Activated naive CD8-positive, alpha-beta T cell treated with anti-CD3 and anti-CD28 coated beads, Interleukin-2, amount 50 U/mL, for 24 hours (primary cell): ENCODE results near the gene ANKRD9.

Experiments used
- ATAC-seq: fragments of 150-1000 bp; cut with Tn5 transposase; one replicate; pipeline ENCODE4 v1.10.0; 2021
- DNase-seq: peaks from one replicate; pipeline ENCODE4 v3.0.0; 2021
- H3K27ac Mint-ChIP-seq: one replicate; pipeline ENCODE4 v1.8.0; 2021; ENCODE audit warnings: mild to moderate bottlenecking, mixed read lengths
- H3K27me3 Mint-ChIP-seq: one replicate; pipeline ENCODE4 v1.8.0; 2021; ENCODE audit warnings: mixed read lengths
- H3K36me3 Mint-ChIP-seq: one replicate; pipeline ENCODE4 v1.8.0; 2021; ENCODE audit warnings: low read depth, mixed read lengths
- H3K4me1 Mint-ChIP-seq: one replicate; pipeline ENCODE4 v1.8.0; 2021; ENCODE audit warnings: mixed read lengths
- H3K4me3 Mint-ChIP-seq: one replicate; pipeline ENCODE4 v1.8.0; 2021; ENCODE audit warnings: mild to moderate bottlenecking, moderate library complexity, mixed read lengths
- H3K9me3 Mint-ChIP-seq: one replicate; pipeline ENCODE4 v1.8.0; 2021; ENCODE audit warnings: mixed read lengths

ANKRD9 gene

DNA sequence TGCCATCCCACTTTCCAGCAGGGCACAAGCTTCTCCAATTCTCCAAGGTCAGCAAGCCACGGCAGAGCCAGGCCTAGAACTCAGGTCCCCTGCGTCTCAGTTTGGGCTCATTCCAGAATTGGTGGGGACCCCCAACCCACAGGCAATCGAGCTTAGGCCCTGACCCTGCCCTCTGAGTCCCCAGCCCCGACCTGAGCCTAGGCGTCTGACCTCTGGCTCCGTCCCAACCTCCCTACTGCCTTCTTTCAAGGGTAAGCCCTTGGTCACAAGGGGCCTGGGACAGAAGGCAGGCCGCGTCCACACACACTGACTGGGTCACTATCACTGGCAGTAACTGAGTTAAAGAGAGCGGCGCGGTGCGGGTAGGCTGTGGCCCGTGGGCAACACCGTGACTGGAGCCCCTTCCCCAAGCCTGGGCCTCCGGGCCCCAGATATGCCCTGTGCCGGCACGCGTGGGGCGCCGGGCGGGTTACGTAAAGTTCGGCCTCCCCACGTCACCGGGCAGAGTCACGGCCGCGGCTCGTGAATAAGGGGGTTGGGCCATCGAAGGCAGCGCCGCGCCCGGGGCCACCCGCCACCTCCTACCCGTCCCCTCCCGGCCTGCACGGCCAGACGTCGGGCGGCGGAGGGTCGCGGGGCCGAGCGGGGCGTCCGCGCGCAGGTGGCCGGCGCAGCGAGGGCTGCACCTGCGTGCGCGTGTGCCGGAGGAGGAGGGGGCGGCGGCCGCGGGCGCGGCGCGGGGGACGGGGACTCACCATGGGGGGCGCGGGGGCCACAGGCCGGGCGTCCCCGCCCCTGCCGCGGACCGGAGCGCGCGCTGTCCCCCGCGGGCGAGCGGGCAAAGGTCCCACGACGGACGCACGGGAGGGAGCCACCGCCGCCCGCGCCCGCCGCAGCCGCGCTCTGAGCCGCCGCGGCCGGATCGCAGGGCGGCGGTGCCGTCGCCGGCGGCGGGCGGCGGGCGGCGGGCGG is 516 bp downstream of the ANKRD9 start:
- H3K4me1 Mint-ChIP-seq: peaks cover 11% of the 10 kb centered on the region
- H3K36me3 Mint-ChIP-seq: peaks cover 2% of the 10 kb centered on the region
- no peaks in the 10 kb centered on the region for H3K9me3 Mint-ChIP-seq
- peak overlapping the region; percentile 70 for H3K4me3 Mint-ChIP-seq
- no peak overlapping the region for H3K27ac Mint-ChIP-seq
- DNase-seq (no peak), ATAC-seq (peak; percentile 1)
- H3K27me3 Mint-ChIP-seq: no peaks in the 10 kb centered on the region

DNA sequence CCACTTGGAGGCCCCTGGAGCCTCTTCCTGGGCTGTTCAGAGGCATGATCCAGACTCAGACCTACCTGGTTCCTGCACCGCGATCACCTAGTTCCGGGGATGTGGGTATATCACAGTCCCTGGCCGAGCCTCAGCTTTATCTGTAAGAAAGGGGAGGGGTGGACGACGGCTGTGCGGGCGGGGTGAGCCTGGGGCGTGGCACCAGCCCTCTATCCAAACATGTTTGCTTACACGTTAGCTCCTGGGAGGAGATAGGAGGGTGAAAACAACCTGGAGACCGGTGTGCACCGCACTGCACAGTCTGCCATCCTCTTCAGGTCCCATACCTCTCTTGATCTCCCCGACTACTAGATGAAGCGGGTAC is 1.2 kb downstream of the ANKRD9 start:
- ATAC-seq (no peak), DNase-seq (no peak)
- no peaks in the 10 kb centered on the region for H3K27me3 Mint-ChIP-seq
- peaks cover 11% of the 10 kb centered on the region for H3K4me1 Mint-ChIP-seq
- peaks cover 2% of the 10 kb centered on the region for H3K36me3 Mint-ChIP-seq
- no peaks in the 10 kb centered on the region for H3K9me3 Mint-ChIP-seq
- H3K4me3 Mint-ChIP-seq: peak overlapping the region; percentile 70
- no peak overlapping the region for H3K27ac Mint-ChIP-seq

DNA sequence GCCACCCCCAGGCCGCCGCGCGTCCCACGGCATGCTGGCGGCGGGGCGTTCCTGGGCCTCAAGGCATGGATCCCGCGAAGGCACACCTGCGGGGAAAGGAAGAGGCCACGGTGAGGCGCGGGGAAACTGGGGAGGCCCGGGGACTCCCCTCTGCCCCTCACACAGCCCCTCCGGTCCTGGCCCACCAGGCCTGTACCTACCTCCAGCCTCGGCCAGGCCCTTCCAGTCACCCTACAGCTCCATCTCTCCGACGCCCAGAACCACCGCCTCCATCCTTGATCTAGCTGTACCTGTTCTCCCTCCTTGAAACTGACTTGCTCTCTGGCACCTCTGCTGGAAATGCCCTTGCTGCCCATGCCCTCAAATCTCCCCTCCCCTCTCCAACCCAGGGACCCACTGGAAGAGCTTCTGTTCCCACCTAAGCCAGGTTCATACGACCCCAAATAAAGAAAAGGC is 1.7 kb downstream of the ANKRD9 start:
- ATAC-seq: no peak
- H3K27ac Mint-ChIP-seq: no peak overlapping the region
- H3K36me3 Mint-ChIP-seq: peaks cover 2% of the 10 kb centered on the region
- H3K9me3 Mint-ChIP-seq: no peaks in the 10 kb centered on the region
- H3K27me3 Mint-ChIP-seq: no peaks in the 10 kb centered on the region
- no peak for DNase-seq
- no peak overlapping the region for H3K4me3 Mint-ChIP-seq
- peaks cover 11% of the 10 kb centered on the region for H3K4me1 Mint-ChIP-seq

DNA sequence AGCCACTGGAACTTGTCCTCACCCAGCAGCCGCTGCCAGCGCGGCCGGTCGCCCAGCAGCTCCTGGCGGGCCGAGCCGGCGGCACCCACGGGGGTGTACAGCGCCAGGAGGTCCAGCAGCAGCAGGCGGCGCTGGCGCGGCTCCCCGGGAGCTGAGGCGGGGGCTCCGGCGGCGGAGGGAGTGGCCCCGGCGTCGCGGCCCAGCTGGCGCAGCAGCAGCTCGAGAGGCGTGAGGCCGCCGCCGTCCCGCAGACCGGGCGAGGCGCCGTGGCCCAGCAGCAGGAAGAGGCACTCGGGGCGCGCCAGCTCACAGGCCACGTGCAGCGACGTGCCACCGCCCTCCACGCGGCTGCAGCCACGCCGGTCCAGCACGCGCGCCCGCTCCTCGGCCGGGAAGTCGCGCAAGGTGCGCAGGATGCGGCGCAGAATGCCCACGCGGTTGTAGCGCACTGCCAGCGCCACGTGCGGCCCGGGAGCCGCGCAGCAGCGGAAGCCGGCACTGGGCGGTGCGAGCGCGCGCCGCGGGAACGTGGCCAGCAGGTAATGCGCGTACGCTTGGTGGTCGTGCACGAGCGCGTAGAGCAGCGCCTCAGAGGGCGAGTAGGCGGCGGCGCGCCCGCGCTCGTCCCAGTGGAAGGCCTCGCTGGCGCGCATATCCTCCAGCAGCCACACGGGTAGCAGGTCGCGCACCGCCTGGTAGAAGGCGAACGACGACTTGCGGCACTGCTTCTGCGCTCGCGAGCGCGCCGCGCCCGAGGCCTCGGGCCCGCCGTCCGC is 2.3 kb downstream of the ANKRD9 start:
- Mint-ChIP-seq H3K27ac (no peak overlapping the region), H3K36me3 (peaks cover 2% of the 10 kb centered on the region), H3K4me1 (peaks cover 11% of the 10 kb centered on the region), H3K9me3 (no peaks in the 10 kb centered on the region), H3K27me3 (no peaks in the 10 kb centered on the region), H3K4me3 (no peak overlapping the region)
- DNase-seq (no peak), ATAC-seq (no peak)

DNA sequence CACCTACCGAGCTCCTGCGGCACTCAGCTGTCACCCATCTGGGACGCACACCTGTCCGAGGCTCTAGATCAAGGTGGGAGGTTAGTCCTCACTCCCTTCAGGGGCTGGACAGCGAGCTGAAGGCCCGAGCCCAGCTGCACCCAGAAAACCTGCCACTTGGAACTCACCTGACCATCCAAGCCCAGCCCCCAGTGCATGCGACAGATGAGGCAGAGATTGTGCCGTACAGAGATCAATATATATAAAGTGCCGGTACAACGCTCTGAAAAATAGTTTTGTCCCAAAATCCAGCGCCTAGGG is 3.0 kb downstream of the ANKRD9 start:
- ATAC-seq (no peak), DNase-seq (no peak)
- Mint-ChIP-seq H3K27me3 (no peaks in the 10 kb centered on the region), H3K4me3 (no peak overlapping the region), H3K9me3 (no peaks in the 10 kb centered on the region), H3K27ac (no peak overlapping the region), H3K4me1 (peaks cover 11% of the 10 kb centered on the region), H3K36me3 (peaks cover 2% of the 10 kb centered on the region)

DNA sequence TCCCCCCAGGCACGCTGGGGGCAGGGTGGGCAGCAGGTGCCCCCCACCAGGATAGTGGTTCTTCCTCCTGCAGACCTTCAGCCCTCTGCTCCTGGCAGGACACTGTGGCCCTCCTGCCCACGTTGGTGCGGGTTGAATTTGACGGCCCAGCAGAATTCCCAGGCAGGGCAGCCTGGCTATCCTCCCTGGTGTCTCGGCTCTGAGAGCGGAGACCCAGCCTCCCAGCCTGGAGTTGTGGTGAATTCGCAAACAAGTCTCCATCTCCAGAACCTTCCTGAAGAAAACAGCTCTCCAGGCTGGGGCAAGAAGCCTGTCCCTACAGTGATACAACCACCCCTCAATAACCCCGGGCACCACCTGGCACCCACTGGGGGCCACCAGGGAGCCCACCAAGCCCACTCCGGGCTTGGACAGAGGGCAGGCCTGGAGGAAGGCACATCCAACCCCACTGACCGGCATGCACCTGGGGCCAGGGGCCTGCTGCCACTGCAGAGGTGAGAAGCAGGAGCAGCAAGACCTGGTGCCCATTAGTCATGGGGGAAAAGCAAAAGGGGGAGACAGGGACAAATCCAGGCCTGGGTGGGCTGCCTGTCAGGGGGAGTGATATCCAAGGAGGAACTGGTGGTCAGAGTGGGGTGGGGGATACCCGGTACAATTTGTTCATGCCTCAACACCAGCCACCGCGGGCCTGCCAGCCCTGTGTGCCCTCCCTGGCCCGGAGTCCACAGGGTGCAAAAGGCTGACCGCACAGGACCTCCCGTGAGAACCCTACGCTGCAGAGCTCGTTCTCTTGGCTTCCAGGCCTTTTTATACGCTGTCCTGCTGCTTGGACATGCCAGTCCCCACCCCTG is 3.6 kb downstream of the ANKRD9 start:
- no peaks in the 10 kb centered on the region for H3K9me3 Mint-ChIP-seq
- DNase-seq: no peak
- H3K27me3 Mint-ChIP-seq: no peaks in the 10 kb centered on the region
- peaks cover 2% of the 10 kb centered on the region for H3K36me3 Mint-ChIP-seq
- no peak for ATAC-seq
- no peak overlapping the region for H3K27ac Mint-ChIP-seq
- H3K4me1 Mint-ChIP-seq: peaks cover 12% of the 10 kb centered on the region
- no peak overlapping the region for H3K4me3 Mint-ChIP-seq

DNA sequence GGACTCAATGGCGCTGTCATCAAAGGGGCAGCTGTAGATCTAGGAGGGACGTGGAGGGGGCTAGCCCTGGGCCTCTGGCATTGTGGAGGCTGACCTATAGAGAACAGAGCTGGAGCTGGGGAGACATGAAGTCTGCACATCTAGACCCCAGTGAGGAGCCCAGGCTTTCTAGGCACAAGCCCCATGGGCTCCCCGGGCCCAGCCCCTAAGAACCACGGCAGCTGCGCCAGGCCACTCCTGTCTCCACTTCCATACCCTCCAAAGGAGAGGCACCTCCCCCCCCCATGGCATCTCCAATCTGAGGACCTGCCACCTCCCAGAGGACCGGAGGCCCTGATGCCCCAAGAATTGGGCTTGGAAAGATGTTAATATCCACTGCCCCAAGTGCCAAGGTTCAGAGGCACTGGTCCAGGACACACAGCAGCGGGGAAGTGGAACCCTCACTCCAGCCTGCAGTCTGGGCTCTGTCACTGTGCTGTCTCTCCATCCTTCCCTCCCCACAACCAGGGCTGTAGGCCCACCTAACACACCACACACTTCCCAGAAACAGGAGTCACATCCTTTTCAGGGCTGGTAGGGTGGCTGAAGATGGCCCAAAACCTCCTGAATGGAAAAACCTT is 4.5 kb downstream of the ANKRD9 start:
- H3K9me3 Mint-ChIP-seq: no peaks in the 10 kb centered on the region
- H3K4me1 Mint-ChIP-seq: peaks cover 6% of the 10 kb centered on the region
- H3K4me3 Mint-ChIP-seq: no peak overlapping the region
- no peak for ATAC-seq
- DNase-seq: no peak
- no peak overlapping the region for H3K27ac Mint-ChIP-seq
- no peaks in the 10 kb centered on the region for H3K27me3 Mint-ChIP-seq
- peaks cover 2% of the 10 kb centered on the region for H3K36me3 Mint-ChIP-seq

DNA sequence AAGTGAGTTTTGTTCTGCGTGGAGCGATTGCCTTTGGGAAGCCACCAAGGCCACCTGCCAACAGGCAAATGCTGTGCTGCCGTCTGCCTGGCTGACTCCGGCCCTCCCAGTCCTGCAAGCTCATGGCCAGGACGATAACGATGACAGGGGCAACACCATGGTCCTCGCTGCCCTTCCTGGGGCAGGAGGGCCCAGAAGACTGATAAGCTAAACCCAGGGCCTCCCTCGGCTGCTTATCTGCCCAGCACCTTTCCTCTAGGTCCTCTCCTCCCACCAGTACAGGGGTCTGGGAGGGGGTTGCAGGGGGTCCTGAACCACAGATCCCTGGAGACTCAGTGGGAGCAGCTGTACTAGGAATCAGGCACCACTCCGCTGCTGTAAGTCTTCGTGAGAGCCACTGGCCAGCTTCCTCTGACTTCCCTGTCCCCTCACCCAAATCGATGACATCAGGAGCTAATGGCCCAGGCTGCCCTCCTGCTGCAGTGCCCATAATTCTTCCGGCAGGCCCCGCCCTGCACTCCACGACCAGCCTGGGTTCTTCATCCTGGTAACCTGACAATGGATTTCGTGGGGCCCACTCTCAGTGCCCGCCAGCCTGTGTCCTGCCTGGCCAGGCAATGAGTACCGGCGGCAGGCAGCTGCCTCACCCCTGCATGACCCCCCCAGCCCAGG is 5.1 kb downstream of the ANKRD9 start:
- no peak for DNase-seq
- no peak overlapping the region for H3K4me3 Mint-ChIP-seq
- H3K4me1 Mint-ChIP-seq: peaks cover 5% of the 10 kb centered on the region
- H3K9me3 Mint-ChIP-seq: no peaks in the 10 kb centered on the region
- H3K27ac Mint-ChIP-seq: no peak overlapping the region
- H3K36me3 Mint-ChIP-seq: peaks cover 2% of the 10 kb centered on the region
- no peaks in the 10 kb centered on the region for H3K27me3 Mint-ChIP-seq
- ATAC-seq: no peak

DNA sequence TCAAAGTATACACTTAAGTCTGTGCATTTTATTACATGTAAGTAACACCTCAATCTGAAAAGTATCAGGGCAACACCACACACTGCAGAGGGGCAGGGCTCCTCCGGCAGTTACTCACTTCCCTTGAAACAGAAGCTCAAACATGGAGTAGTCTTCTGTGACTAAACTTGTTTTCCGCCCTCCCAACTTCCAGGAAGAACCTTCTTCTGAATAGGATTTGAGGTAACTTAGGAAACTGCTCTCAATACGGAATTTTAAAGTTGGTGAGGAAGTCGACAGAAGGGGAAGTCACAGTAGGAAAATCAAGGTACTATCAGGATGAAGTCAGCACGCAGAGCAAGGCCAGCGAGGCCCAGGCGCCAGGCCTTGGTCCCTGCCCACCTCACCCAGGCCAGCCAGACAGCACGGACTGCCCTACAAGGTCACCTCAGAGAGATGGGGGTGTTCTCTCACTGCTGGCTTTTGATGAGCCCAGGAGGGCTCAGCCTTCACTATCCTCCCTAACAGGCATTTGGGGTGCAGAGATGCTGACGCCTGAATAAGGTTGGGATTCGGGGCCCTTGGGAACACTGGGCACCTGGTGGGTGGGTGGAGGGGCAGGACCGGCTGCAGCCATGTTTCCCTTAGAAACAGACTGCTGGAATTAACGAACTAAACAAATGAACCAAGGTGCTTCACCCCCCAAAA is 5.8 kb downstream of the ANKRD9 start:
- H3K27ac Mint-ChIP-seq: no peak overlapping the region

DNA sequence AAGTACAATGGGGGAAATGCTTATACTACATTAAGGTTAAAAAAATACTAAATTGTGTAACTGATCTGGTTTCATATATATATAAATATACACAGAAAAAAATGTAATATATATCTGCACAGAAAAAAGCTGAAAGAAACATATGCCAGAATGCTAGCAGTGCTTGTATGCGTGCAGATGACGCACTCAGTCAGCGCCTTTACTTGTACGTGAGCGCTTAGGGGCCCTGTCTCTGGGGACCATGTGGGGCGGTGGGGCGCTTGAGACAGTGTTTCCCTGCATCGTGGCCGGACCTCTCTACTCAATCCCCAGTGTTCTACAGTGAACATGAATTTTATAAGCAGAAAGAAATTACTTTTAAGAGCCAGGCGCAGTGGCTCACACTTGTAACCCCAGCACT is 7.0 kb downstream of the ANKRD9 start:
- Mint-ChIP-seq H3K9me3 (no peaks in the 10 kb centered on the region), H3K36me3 (no peaks in the 10 kb centered on the region), H3K27me3 (no peaks in the 10 kb centered on the region), H3K4me1 (peaks cover 4% of the 10 kb centered on the region), H3K27ac (no peak overlapping the region), H3K4me3 (no peak overlapping the region)
- no peak for ATAC-seq
- DNase-seq: no peak

More for the DNA sequence above, 5.8 kb downstream of the ANKRD9 start:
- DNase-seq (no peak), ATAC-seq (no peak)
- H3K4me1 Mint-ChIP-seq: peaks cover 4% of the 10 kb centered on the region
- no peaks in the 10 kb centered on the region for H3K27me3 Mint-ChIP-seq
- H3K9me3 Mint-ChIP-seq: no peaks in the 10 kb centered on the region
- no peak overlapping the region for H3K4me3 Mint-ChIP-seq
- H3K36me3 Mint-ChIP-seq: peaks cover 2% of the 10 kb centered on the region

DNA sequence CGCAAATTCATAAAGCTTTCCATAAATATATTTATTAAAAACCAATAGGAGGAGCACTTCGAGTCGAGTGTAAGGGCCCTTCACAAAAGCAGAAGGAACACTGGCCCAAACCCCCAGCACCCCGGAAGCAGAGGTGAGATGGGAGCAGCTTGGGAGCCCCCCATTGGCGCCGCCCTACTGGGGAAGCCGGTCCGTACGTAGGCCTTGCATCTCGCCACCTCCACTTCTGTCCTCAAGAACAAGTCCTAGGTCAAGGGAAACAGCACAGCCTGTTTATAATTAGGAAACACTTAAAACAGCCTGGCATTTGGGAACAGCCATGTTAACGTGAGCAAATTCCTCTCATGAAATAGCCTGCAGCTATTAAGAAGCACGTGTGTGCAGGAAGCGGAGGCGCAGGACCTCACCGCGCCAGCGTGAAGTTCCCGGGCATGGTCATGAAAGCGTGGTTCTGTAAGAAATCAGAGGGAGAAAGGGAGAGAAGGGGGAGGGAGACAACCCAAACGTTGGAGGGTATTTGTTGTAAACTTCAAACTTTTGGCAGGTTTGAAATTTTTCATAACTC is 7.7 kb downstream of the ANKRD9 start:
- Mint-ChIP-seq H3K4me3 (no peak overlapping the region), H3K27ac (no peak overlapping the region), H3K36me3 (no peaks in the 10 kb centered on the region), H3K4me1 (peaks cover 4% of the 10 kb centered on the region), H3K9me3 (no peaks in the 10 kb centered on the region), H3K27me3 (no peaks in the 10 kb centered on the region)
- DNase-seq: no peak
- ATAC-seq: no peak

DNA sequence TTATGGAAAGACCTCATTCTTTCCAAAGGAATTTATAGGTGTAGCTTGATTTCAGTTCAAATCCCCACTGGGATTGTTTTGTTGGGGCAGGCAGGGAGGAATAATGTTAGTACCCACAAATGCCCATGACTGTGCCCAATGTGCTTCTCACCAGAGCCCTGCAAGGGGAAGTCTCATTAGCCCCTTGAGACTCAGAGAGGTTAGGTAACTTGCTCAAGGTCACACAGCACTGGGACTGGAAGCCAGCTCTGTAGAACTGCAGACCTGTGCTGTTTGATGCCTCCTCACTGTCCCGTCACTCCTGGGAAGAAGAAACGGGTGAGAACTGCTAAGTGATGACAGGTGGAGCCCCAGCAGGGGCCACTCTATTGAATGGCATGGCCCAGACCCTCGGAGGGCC is 8.9 kb downstream of the ANKRD9 start:
- ATAC-seq (no peak), DNase-seq (no peak)
- no peaks in the 10 kb centered on the region for H3K36me3 Mint-ChIP-seq
- H3K27me3 Mint-ChIP-seq: no peaks in the 10 kb centered on the region
- H3K27ac Mint-ChIP-seq: peak overlapping the region; percentile 68
- no peak overlapping the region for H3K4me3 Mint-ChIP-seq
- H3K9me3 Mint-ChIP-seq: no peaks in the 10 kb centered on the region
- peaks cover 4% of the 10 kb centered on the region for H3K4me1 Mint-ChIP-seq

DNA sequence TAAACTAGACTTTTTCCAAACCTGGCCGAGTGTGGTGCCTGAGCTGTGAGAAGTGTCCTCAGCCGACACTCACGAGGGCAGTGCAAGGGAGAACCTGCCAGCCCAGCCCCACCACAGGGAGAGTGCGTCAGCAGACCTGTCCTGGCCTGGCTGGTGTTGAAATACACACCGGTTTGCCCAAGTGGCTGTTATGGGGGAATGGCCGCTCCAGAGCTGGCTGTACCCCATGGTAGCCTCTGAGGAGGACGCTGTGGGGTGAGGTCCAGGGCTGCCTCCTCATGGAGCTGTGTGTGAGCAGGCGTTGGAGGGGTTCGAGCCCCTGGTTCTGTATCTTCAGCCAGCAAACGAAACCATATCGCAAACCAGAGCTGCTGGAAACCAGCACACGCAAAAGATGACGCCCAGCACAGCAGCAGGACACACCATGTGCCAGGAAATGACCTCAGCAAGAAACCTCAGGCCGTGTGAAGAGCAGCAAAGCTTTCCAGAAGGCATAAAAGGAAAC is 9.4 kb downstream of the ANKRD9 start:
- no peak for DNase-seq
- no peak for ATAC-seq
- H3K9me3 Mint-ChIP-seq: no peaks in the 10 kb centered on the region
- H3K36me3 Mint-ChIP-seq: no peaks in the 10 kb centered on the region
- no peak overlapping the region for H3K4me3 Mint-ChIP-seq
- peaks cover 4% of the 10 kb centered on the region for H3K4me1 Mint-ChIP-seq
- H3K27ac Mint-ChIP-seq: peak overlapping the region; percentile 68
- no peaks in the 10 kb centered on the region for H3K27me3 Mint-ChIP-seq
